Measurements from ENCODE around the gene TIMMDC1.

Gene TIMMDC1

GRCh38 chr3:119571230-119571629, 72.9 kb downstream of the TIMMDC1 start:
- H3K9me3 ChIP-seq (ENCODE audit: insufficient read depth, low read length): no peaks in the 10 kb centered on the region
- no peak for TF ChIP-seq EZH2phosphoT487 (conservative IDR thresholded peaks at IDR 0.05; ENCODE audit: low read length)
- TF ChIP-seq, protein P1, sequence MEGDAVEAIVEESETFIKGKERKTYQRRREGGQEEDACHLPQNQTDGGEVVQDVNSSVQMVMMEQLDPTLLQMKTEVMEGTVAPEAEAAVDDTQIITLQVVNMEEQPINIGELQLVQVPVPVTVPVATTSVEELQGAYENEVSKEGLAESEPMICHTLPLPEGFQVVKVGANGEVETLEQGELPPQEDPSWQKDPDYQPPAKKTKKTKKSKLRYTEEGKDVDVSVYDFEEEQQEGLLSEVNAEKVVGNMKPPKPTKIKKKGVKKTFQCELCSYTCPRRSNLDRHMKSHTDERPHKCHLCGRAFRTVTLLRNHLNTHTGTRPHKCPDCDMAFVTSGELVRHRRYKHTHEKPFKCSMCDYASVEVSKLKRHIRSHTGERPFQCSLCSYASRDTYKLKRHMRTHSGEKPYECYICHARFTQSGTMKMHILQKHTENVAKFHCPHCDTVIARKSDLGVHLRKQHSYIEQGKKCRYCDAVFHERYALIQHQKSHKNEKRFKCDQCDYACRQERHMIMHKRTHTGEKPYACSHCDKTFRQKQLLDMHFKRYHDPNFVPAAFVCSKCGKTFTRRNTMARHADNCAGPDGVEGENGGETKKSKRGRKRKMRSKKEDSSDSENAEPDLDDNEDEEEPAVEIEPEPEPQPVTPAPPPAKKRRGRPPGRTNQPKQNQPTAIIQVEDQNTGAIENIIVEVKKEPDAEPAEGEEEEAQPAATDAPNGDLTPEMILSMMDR (IDR thresholded peaks at IDR 0.05; ENCODE audit: insufficient read depth, low read length, poor library complexity, severe bottlenecking): no peak

GRCh38 chr3:119571688-119572087, 73.3 kb downstream of the TIMMDC1 start:
- no peaks in the 10 kb centered on the region for H4K20me1 ChIP-seq (ENCODE audit: low read depth, low read length)
- H3K4me3 ChIP-seq (ENCODE audit: insufficient read depth, low read length, poor library complexity, severe bottlenecking): no peak overlapping the region
- H3K9me2 ChIP-seq (replicated peaks; ENCODE audit: insufficient read depth, low read length): no peaks in the 10 kb centered on the region
- H3K9ac ChIP-seq (ENCODE audit: low read length): no peak overlapping the region
- H3K4me2 ChIP-seq (ENCODE audit: low read depth, low read length, poor library complexity, severe bottlenecking): no peak overlapping the region
- no peaks in the 10 kb centered on the region for H3K27me3 ChIP-seq (ENCODE audit: low read length)
- H3K9me3 ChIP-seq (ENCODE audit: insufficient read depth, low read length): no peaks in the 10 kb centered on the region
- no peaks in the 10 kb centered on the region for H3K79me2 ChIP-seq (ENCODE audit: insufficient read depth, low read length)
- no peaks in the 10 kb centered on the region for H3F3A ChIP-seq (ENCODE audit: insufficient read depth)
- H3K36me3 ChIP-seq (ENCODE audit: low read length): no peaks in the 10 kb centered on the region
- no peak overlapping the region for H3K27ac ChIP-seq (ENCODE audit: low read depth, low read length)
- TF ChIP-seq, protein P1 (IDR thresholded peaks at IDR 0.05; ENCODE audit: insufficient read depth, low read length, poor library complexity, severe bottlenecking): no peak
- TF ChIP-seq EZH2phosphoT487 (conservative IDR thresholded peaks at IDR 0.05; ENCODE audit: low read length): no peak
- no peak overlapping the region for H2AFZ ChIP-seq (ENCODE audit: low read depth, low read length, severe bottlenecking)

More at GRCh38 chr3:119571230-119571629, 72.9 kb downstream of the TIMMDC1 start:
- Histone ChIP-seq H3K79me2 (ENCODE audit: insufficient read depth, low read length) (no peaks in the 10 kb centered on the region), H3F3A (ENCODE audit: insufficient read depth) (no peaks in the 10 kb centered on the region), H3K9ac (ENCODE audit: low read length) (no peak overlapping the region), H4K20me1 (ENCODE audit: low read depth, low read length) (no peaks in the 10 kb centered on the region), H3K27ac (ENCODE audit: low read depth, low read length) (no peak overlapping the region), H3K9me2 (replicated peaks; ENCODE audit: insufficient read depth, low read length) (no peaks in the 10 kb centered on the region), H3K36me3 (ENCODE audit: low read length) (no peaks in the 10 kb centered on the region), H3K27me3 (ENCODE audit: low read length) (no peaks in the 10 kb centered on the region), H3K4me2 (ENCODE audit: low read depth, low read length, poor library complexity, severe bottlenecking) (no peak overlapping the region), H2AFZ (ENCODE audit: low read depth, low read length, severe bottlenecking) (no peak overlapping the region), H3K4me3 (ENCODE audit: insufficient read depth, low read length, poor library complexity, severe bottlenecking) (no peak overlapping the region)
